Mesendoderm (in vitro differentiated cells): ENCODE measurements around the gene PNMA8B.

ENCODE experiments used
- DNase-seq: peaks from one replicate; pipeline ENCODE4 v3.0.0; 2013
- H2AK5ac ChIP-seq: 2 replicates; pipeline ENCODE4 v1.6.1; 2013; ENCODE audit warnings: low read length, inconsistent platforms
- H2BK120ac ChIP-seq: 2 replicates; pipeline ENCODE4 v1.6.1; 2013; ENCODE audit warnings: low read depth, mild to moderate bottlenecking, low read length, moderate library complexity, mixed read lengths
- H2BK15ac ChIP-seq: replicated peaks from 2 replicates; pipeline ENCODE4 v1.6.1; 2013; ENCODE audit warnings: low read depth, mild to moderate bottlenecking, moderate library complexity
- H2BK5ac ChIP-seq: 2 replicates; pipeline ENCODE4 v1.6.1; 2013; ENCODE audit warnings: low read length, inconsistent platforms
- H3K18ac ChIP-seq: 2 replicates; pipeline ENCODE4 v1.6.1; 2013; ENCODE audit warnings: mild to moderate bottlenecking, low read length, mixed read lengths
- H3K23ac ChIP-seq: one replicate; pipeline ENCODE4 v1.6.1; 2013; ENCODE audit warnings: low read length
- H3K27ac ChIP-seq: 2 replicates; pipeline ENCODE4 v1.5.1; 2013; ENCODE audit warnings: low read depth, mild to moderate bottlenecking, inconsistent platforms, low read length, moderate library complexity
- H3K27me3 ChIP-seq: 2 replicates; pipeline ENCODE4 v1.6.1; 2013; ENCODE audit warnings: low read length, control low read depth, mild to moderate bottlenecking, inconsistent platforms; ENCODE audit not compliant: insufficient read depth, poor library complexity
- H3K36me3 ChIP-seq: 2 replicates; pipeline ENCODE4 v1.6.1; 2013; ENCODE audit warnings: low read length, inconsistent platforms; ENCODE audit not compliant: control insufficient read depth, insufficient read depth
- H3K4ac ChIP-seq: one replicate; pipeline ENCODE4 v1.6.1; 2013; ENCODE audit warnings: low read depth, mild to moderate bottlenecking, low read length, moderate library complexity
- H3K4me1 ChIP-seq: 2 replicates; pipeline ENCODE4 v1.6.1; 2013; ENCODE audit warnings: low read depth, low read length, inconsistent platforms; ENCODE audit not compliant: control insufficient read depth
- H3K4me2 ChIP-seq: 2 replicates; pipeline ENCODE4 v1.6.1; 2013; ENCODE audit warnings: low read length
- H3K4me3 ChIP-seq: 2 replicates; pipeline ENCODE4 v1.5.1; 2013; ENCODE audit warnings: mild to moderate bottlenecking, low read length
- H3K56ac ChIP-seq: one replicate; pipeline ENCODE4 v1.6.1; 2013; ENCODE audit warnings: low read length
- H3K79me1 ChIP-seq: 2 replicates; pipeline ENCODE4 v1.6.1; 2013; ENCODE audit warnings: low read length, inconsistent platforms
- H3K79me2 ChIP-seq: 2 replicates; pipeline ENCODE4 v1.6.1; 2013; ENCODE audit warnings: mild to moderate bottlenecking, low read length; ENCODE audit not compliant: control insufficient read depth, insufficient read depth
- H3K9ac ChIP-seq: 2 replicates; pipeline ENCODE4 v1.6.1; 2013; ENCODE audit warnings: low read length, inconsistent platforms
- H4K5ac ChIP-seq: one replicate; pipeline ENCODE4 v1.6.1; 2013; ENCODE audit warnings: low read length
- H4K8ac ChIP-seq: one replicate; pipeline ENCODE4 v1.6.1; 2013; ENCODE audit warnings: low read depth, mild to moderate bottlenecking, control low read depth, low read length, moderate library complexity
- WGBS: extraction: QIAGEN DNeasy Blood & Tissue Kit; methylation state at CpG from one replicate; pipeline ENCODE4 v1.1.7; 2013; ENCODE audit warnings: low lambda C conversion rate, missing lambda C conversion rate; ENCODE audit not compliant: insufficient coverage; ENCODE audit errors: extremely low coverage; 5-methylcytosine and 5-hydroxymethylcytosine counted together

Gene PNMA8B

GRCh38 chr19:46447824-46448223, 47.8 kb downstream of the PNMA8B start:
- H2AK5ac ChIP-seq, result no peak overlapping the region
- H3K4me2 ChIP-seq, result no peak overlapping the region
- no peaks in the 10 kb centered on the region for H3K27me3 ChIP-seq
- no peak overlapping the region for H2BK15ac ChIP-seq
- no peak overlapping the region for H4K5ac ChIP-seq
- H3K79me2 ChIP-seq, result no peaks in the 10 kb centered on the region
- H2BK5ac ChIP-seq, result no peak overlapping the region
- no peak overlapping the region for H3K4ac ChIP-seq
- H3K18ac ChIP-seq, result no peak overlapping the region
- no peaks in the 10 kb centered on the region for H3K4me1 ChIP-seq
- H3K56ac ChIP-seq, result no peak overlapping the region
- H3K36me3 ChIP-seq, result no peaks in the 10 kb centered on the region
- WGBS, result no CpG with 5 or more reads among the region's 5 CpGs
- no peak for DNase-seq
- H3K4me3 ChIP-seq, result no peak overlapping the region
- H4K8ac ChIP-seq, result no peak overlapping the region
- no peak overlapping the region for H2BK120ac ChIP-seq
- H3K79me1 ChIP-seq, result no peaks in the 10 kb centered on the region
- H3K27ac ChIP-seq, result no peak overlapping the region
- H3K9ac ChIP-seq, result no peak overlapping the region
- H3K23ac ChIP-seq, result no peak overlapping the region

GRCh38 chr19:46447006-46447405, 48.7 kb downstream of the PNMA8B start:
- Histone ChIP-seq H2BK120ac (no peak overlapping the region), H3K4me1 (no peaks in the 10 kb centered on the region), H2BK5ac (no peak overlapping the region), H2BK15ac (no peak overlapping the region), H3K36me3 (no peaks in the 10 kb centered on the region), H3K79me1 (no peaks in the 10 kb centered on the region), H3K4ac (no peak overlapping the region), H3K23ac (no peak overlapping the region), H3K9ac (no peak overlapping the region), H3K27me3 (no peaks in the 10 kb centered on the region), H3K79me2 (no peaks in the 10 kb centered on the region), H3K27ac (no peak overlapping the region), H2AK5ac (no peak overlapping the region), H3K4me3 (no peak overlapping the region), H3K18ac (no peak overlapping the region), H3K4me2 (no peak overlapping the region), H3K56ac (no peak overlapping the region), H4K8ac (no peak overlapping the region), H4K5ac (no peak overlapping the region)
- WGBS, result no CpG with 5 or more reads among the region's 3 CpGs
- no peak for DNase-seq

DNA sequence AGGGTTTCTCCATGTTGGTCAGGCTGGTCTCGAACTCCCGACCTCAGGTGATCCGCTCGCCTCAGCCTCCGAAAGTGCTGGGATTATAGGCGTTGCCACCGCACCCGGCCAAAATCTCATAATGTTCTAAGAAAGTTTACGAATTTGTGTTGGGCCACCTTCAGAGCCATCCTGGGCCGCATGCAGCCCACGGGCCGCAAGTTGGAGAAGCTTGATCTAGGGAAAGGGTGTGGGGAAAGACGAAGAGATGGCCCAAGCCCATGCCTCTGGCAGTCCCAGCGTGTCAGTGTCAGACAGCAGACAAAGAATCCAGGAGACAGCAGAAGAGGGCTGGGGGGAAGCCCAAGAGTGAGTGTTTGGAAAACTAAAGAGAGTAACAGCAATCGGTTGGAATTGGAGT, 49.6 kb downstream of the PNMA8B start:
- no CpG with 5 or more reads among the region's 15 CpGs for WGBS
- Histone ChIP-seq H3K27ac (no peak overlapping the region), H3K4me1 (no peaks in the 10 kb centered on the region), H4K5ac (no peak overlapping the region), H3K4me2 (no peak overlapping the region), H3K9ac (no peak overlapping the region), H3K56ac (no peak overlapping the region), H4K8ac (no peak overlapping the region), H3K23ac (no peak overlapping the region), H3K27me3 (no peaks in the 10 kb centered on the region), H2BK15ac (no peak overlapping the region), H2BK5ac (no peak overlapping the region), H3K4ac (no peak overlapping the region), H3K79me2 (no peaks in the 10 kb centered on the region), H3K18ac (no peak overlapping the region), H2BK120ac (no peak overlapping the region), H3K4me3 (no peak overlapping the region), H2AK5ac (no peak overlapping the region), H3K79me1 (no peaks in the 10 kb centered on the region), H3K36me3 (no peaks in the 10 kb centered on the region)
- DNase-seq, result no peak

GRCh38 chr19:46442808-46443450, 52.7 kb downstream of the PNMA8B start:
- H3K27me3 ChIP-seq, result no peaks in the 10 kb centered on the region
- no peaks in the 10 kb centered on the region for H3K79me1 ChIP-seq
- H2AK5ac ChIP-seq, result no peak overlapping the region
- no peak for DNase-seq
- no peaks in the 10 kb centered on the region for H3K79me2 ChIP-seq
- H3K56ac ChIP-seq, result no peak overlapping the region
- H3K4me3 ChIP-seq, result no peak overlapping the region
- no peak overlapping the region for H4K8ac ChIP-seq
- H3K4me2 ChIP-seq, result no peak overlapping the region
- H3K27ac ChIP-seq, result no peak overlapping the region
- no peak overlapping the region for H3K9ac ChIP-seq
- no peak overlapping the region for H4K5ac ChIP-seq
- no peak overlapping the region for H2BK120ac ChIP-seq
- no peak overlapping the region for H3K23ac ChIP-seq
- no peaks in the 10 kb centered on the region for H3K4me1 ChIP-seq
- WGBS, result no CpG with 5 or more reads among the region's 8 CpGs
- H3K4ac ChIP-seq, result no peak overlapping the region
- H3K36me3 ChIP-seq, result no peaks in the 10 kb centered on the region
- H2BK5ac ChIP-seq, result no peak overlapping the region
- no peak overlapping the region for H2BK15ac ChIP-seq
- H3K18ac ChIP-seq, result no peak overlapping the region

DNA sequence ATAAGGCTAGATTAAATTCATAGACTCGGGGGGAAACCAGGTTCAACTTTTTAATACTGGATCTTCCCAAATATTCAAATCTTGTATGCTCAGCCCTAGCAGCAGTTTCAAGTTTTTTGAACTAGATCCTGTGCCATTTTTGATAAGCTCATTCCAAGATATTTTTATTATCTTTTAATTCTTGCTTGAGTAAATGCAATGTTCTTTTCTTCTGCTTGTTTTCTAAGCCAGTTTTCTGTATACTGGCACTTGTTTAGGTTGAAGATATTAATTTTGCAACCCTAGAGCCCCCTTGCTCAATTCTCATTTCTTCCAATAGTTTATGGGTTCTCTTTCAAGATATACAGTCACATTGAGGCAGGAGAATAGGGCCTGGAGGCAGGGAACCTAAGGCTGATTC, 53.8 kb downstream of the PNMA8B start:
- Histone ChIP-seq H3K27ac (no peak overlapping the region), H3K4me2 (no peak overlapping the region), H2BK120ac (no peak overlapping the region), H2BK15ac (no peak overlapping the region), H2BK5ac (no peak overlapping the region), H3K9ac (no peak overlapping the region), H3K23ac (no peak overlapping the region), H3K79me1 (no peaks in the 10 kb centered on the region), H3K18ac (no peak overlapping the region), H2AK5ac (no peak overlapping the region), H3K36me3 (no peaks in the 10 kb centered on the region), H3K4ac (no peak overlapping the region), H3K27me3 (no peaks in the 10 kb centered on the region), H3K4me3 (no peak overlapping the region), H3K4me1 (no peaks in the 10 kb centered on the region), H4K5ac (no peak overlapping the region), H3K79me2 (no peaks in the 10 kb centered on the region), H4K8ac (no peak overlapping the region), H3K56ac (no peak overlapping the region)
- DNase-seq, result no peak
- no CpG with 5 or more reads among the region's 1 CpG for WGBS
